Right lobe of liver (tissue), 6 donors: ENCODE measurements around the gene TNIK. TPM values are rescaled to one million over a fixed set of nuclear protein-coding genes. Genes with fewer than 3 reads are reported as not detected.

ENCODE experiments used
- ATAC-seq, 4 donors: fragments of 200-7000 bp; cut with Tn5 transposase; one replicate each; pipeline ENCODE4 v1.9.1; 2020; ENCODE audit warnings: mild to moderate bottlenecking in 4 of 4, moderate library complexity in 4 of 4
- DNase-seq, 3 donors: peaks; one replicate each; pipeline ENCODE4 v3.0.0-alpha.2; 2020
- H3K27ac ChIP-seq, 3 donors: fragments of 200-600 bp; one replicate each; pipeline ENCODE4 v1.8.0; 2022
- H3K27me3 ChIP-seq, 2 donors: fragments of 200-600 bp; one replicate each; pipeline ENCODE4 v1.8.0; 2022
- H3K36me3 ChIP-seq, 4 donors: fragments of 200-600 bp; sonication (generic) in 1 of 4; one replicate each; pipeline versions ENCODE4 v1.5.1 to v1.8.0; 2017 to 2022; ENCODE audit warnings: control low read depth in 1 of 4
- H3K4me1 ChIP-seq, 4 donors: fragments of 200-600 bp; sonication (generic) in 1 of 4; one replicate each; pipeline versions ENCODE4 v1.5.1 to v1.8.0; 2017 to 2022; ENCODE audit warnings: control low read depth in 1 of 4
- H3K4me3 ChIP-seq, 3 donors: fragments of 200-600 bp; one replicate each; pipeline ENCODE4 v1.8.0; 2022
- H3K9me3 ChIP-seq, 4 donors: fragments of 200-600 bp; sonication (generic) in 1 of 4; one replicate each; pipeline versions ENCODE4 v1.5.1 to v1.8.0; 2017 to 2022; ENCODE audit warnings: control low read depth in 1 of 4
- CTCF ChIP-seq, 4 donors: fragments of 200-600 bp in 3 of 4; fragments of 450-650 bp in 1 of 4; IDR thresholded peaks; one replicate each; pipeline versions ENCODE4 v1.5.1 to v1.8.0; 2016 to 2022; ENCODE audit warnings: antibody characterized with exemption in 4 of 4, mild to moderate bottlenecking in 2 of 4
- POLR2A ChIP-seq: fragments of 450-650 bp; IDR thresholded peaks from one replicate; pipeline ENCODE4 v1.6.1; 2017; ENCODE audit warnings: antibody characterized with exemption, mild to moderate bottlenecking
- WGBS: methylation state at CpG from one replicate; pipeline ENCODE4 v1.1.6; 2018; ENCODE audit warnings: low coverage, low lambda C conversion rate; ENCODE audit not compliant: insufficient coverage; ENCODE audit errors: missing lambda C conversion rate; 5-methylcytosine and 5-hydroxymethylcytosine counted together
- intact Hi-C, 2 donors: fragments of 100-400 bp; cut with DNase I; formaldehyde crosslinking; loops; one replicate each; pipeline versions ENCODE4 v1.11.2 to v1.14.1; 2022
- total RNA-seq, 6 experiments: library from RNA; depleted of rRNA in 2 of 6; stranded (reverse); fragments of >200 nt in 2 of 6; fragmentation: NEBNext Ultra II Directional in 3 of 6; extraction: Animal tissue kit (Norgen Biotek cat#: 25700) in 3 of 6; gene quantifications; one replicate each; pipeline versions ENCODE4 v1.1.0 to v1.2.4, GENCODE V29; 2016 to 2023
- donor health status: DM: no; HTN: yes; CAD: no.
- donor health status: DM: no; HTN: no; CAD: no.
- donor health status: DM: no; HTN: no; CAD: no.
- donor health status: DM: no; HTN: yes; CAD: no.
- donor health status: DM: no; HTN: yes; CAD: no.

Gene TNIK
- total RNA-seq, 6 experiments from 2014 or later: 5.2 to 8.0 (median 6.8) TPM

DNA sequence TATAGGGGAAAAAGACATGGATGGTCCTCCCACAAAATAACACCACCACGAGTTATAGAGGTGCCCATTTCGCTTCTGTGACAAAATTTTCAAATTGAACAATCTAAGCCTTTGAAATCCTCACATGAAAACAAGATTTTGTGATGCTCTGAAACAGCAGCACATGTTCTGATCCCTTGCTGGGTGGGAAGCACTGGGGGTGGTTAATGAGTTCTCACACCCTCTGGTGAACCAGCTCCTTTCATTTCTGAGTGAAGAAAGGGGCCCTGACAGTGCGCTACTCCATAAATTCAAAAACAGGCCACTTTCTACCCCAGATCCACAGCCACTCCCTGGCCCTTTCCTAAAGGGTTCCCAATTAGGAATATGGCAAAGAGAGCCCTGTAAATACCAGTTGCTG lies 129.3 kb downstream of the TNIK start:
- intact Hi-C loops: no loop called here
- WGBS: 93% methylated on average over 2 of the region's 3 CpGs

DNA sequence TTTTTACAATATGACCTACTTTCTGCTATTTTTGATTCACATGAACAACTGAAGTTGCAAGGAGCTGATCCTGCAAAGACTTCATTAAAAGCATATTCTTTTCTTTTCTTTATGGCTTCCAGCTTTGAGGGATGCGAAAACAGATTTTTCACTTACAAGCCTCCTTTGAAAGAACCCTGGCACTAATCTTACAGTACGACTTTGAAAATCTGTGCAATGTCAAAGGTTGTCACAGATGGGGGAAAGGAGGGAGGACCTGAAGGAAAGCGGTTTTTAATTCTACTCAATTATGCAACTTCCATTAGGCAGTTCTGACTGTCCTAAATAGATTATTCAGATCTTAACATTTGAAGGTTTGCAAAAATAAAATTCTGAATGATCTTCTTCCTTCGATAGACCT lies 130.5 kb downstream of the TNIK start:
- DNase-seq (no peak), ATAC-seq (no peak)
- Histone ChIP-seq H3K27me3 (no peaks in the 10 kb centered on the region), H3K9me3 (no peaks in the 10 kb centered on the region), H3K4me1 (no peaks in the 10 kb centered on the region), H3K4me3 (no peak overlapping the region), H3K36me3 (no peaks in the 10 kb centered on the region), H3K27ac (no peak overlapping the region)
- TF ChIP-seq POLR2A: no peak
- no peak for TF ChIP-seq CTCF (IDR thresholded peaks at IDR 0.05)
- intact Hi-C loops: no loop called here
- WGBS: 75% methylated on average over 4 of the region's 4 CpGs

More for the DNA sequence above, 129.3 kb downstream of the TNIK start:
- Histone ChIP-seq H3K9me3 (no peaks in the 10 kb centered on the region), H3K4me3 (no peak overlapping the region), H3K4me1 (no peaks in the 10 kb centered on the region), H3K36me3 (no peaks in the 10 kb centered on the region), H3K27me3 (no peaks in the 10 kb centered on the region), H3K27ac (no peak overlapping the region)
- no peak for ATAC-seq
- TF ChIP-seq CTCF (IDR thresholded peaks at IDR 0.05): no peak
- no peak for DNase-seq

GRCh38 chr3:171328419-171329082 lies 131.7 kb downstream of the TNIK start:
- Histone ChIP-seq H3K36me3 (no peaks in the 10 kb centered on the region), H3K9me3 (no peaks in the 10 kb centered on the region), H3K27me3 (no peaks in the 10 kb centered on the region), H3K4me3 (no peak overlapping the region), H3K27ac (no peak overlapping the region), H3K4me1 (no peaks in the 10 kb centered on the region)
- ATAC-seq (peak; percentile 42 to 61 (median 58)), DNase-seq (no peak)
- WGBS: 19% methylated on average over 3 of the region's 3 CpGs
- TF ChIP-seq POLR2A: no peak
- TF ChIP-seq CTCF (IDR thresholded peaks at IDR 0.05): peak in 1 of 4 donors; percentile 11
- intact Hi-C loops: no loop called here

DNA sequence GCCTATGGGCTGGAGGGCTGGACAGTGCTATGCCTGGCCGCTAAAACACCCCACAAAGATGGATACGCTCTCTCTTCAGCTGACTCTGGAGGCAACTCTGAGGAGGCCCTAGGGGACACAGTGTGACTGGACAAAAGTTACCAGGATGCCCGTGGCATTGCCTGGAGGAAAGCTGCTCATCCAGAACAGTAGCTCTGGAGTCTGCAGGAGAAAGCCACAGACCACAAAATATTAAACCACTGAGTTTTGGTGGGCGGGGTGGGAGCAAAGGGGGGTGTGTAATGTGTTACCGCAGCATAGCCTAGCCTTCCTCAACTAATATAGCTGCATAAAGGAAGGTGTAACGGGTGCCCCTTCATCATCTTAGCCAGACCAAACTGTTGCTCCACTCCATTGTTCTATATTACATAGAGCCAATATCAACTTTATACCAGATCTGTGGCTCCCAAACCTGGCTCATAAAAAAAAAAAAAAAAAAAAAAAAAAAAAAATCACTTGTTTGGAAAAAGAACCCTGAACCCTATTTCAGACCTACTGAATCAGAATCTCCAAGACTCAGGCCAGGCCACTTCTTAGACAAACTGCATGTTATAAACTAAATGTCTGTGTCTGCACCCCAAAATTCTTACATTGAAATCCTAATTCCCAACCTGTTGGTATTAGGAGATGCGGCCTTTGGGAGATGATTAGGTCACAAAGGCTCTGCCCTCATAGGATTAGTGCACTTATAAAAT lies 132.6 kb downstream of the TNIK start:
- Histone ChIP-seq H3K4me1 (no peaks in the 10 kb centered on the region), H3K9me3 (no peaks in the 10 kb centered on the region), H3K36me3 (no peaks in the 10 kb centered on the region), H3K4me3 (no peak overlapping the region), H3K27me3 (no peaks in the 10 kb centered on the region), H3K27ac (no peak overlapping the region)
- WGBS: 94% methylated on average over 4 of the region's 7 CpGs
- DNase-seq (no peak), ATAC-seq (no peak)
- no peak for TF ChIP-seq CTCF (IDR thresholded peaks at IDR 0.05)
- TF ChIP-seq POLR2A: no peak
- intact Hi-C loops: no loop called here
